ENCODE data around the gene CRMP1. TPM values are rescaled to one million over a fixed set of nuclear protein-coding genes. Genes with fewer than 3 reads are reported as not detected.

CRMP1 gene
- total RNA-seq, 2 donors from 2014 or later: 1.3 to 1.6 TPM

GRCh38 chr4:5772528-5773270, 120.2 kb downstream of the CRMP1 start:
- 91 to 94% methylated on average over 8 to 9 of the region's 9 CpGs for WGBS, 2 donors
- TF ChIP-seq POLR2A (IDR thresholded peaks at IDR 0.05): no peak
- no peak for TF ChIP-seq CTCF (IDR thresholded peaks at IDR 0.05)
- no peak overlapping the region for H3K4me3 ChIP-seq
- no peaks in the 10 kb centered on the region for H3K36me3 ChIP-seq (replicated peaks in 1 of 2; ENCODE audit: insufficient read depth in 1 of 2, low read depth in 2 of 2)
- no peaks in the 10 kb centered on the region for H3K27me3 ChIP-seq
- no peaks in the 10 kb centered on the region for H3K4me1 ChIP-seq
- H3K27ac ChIP-seq: no peak overlapping the region
- peaks cover 0 to 9% (median 0%) of the 10 kb centered on the region in 3 donors for H3K9me3 ChIP-seq
- no peak for ATAC-seq
- intact Hi-C loops (cut with DNase I): no loop called here
- DNase-seq: no peak

MicroRNAs within 50 kb of the gene (microRNA counts, 767-probe panel; counts per million panel counts)
- microRNA hsa-miR-378d: 0 to 736 counts per million in 2 donors

Small RNA genes lying within 50 kb of the gene (microRNA-seq; reads per million reads assigned to microRNA genes)
- gene MIR378D1 (ENCODE audit: borderline number of aligned reads in 2 of 2, borderline replicate concordance in 2 of 2): 0 reads per million in 2 donors

Small RNA genes lying within 50 kb of the gene (small RNA-seq; reads per million reads assigned to genes)
- not detected for gene MIR378D1

Other genes with a start within 250 kb of the CRMP1 start
- 10 to 100 TPM in 1 of 2 donors, 1 to 10 TPM in 1; 8.6 to 13.2 TPM for gene EVC2, start 184.5 kb downstream of the CRMP1 start, total RNA-seq
- 10 to 100 TPM; 18.4 to 30.0 TPM for gene EVC, start 181.9 kb downstream of the CRMP1 start, total RNA-seq
- under 1 TPM in 1 of 2 donors, not detected in 1; 0.26 TPM for gene C4orf50, start 125.3 kb upstream of the CRMP1 start, total RNA-seq

Data from body of pancreas (tissue), 4 donors.